ENCODE results near the gene F7. TPM values are rescaled to one million over a fixed set of nuclear protein-coding genes. Genes with fewer than 3 reads are reported as not detected.
"Not testable (repeated sequence)": the region's sequence is repeated elsewhere in the genome, so short reads cannot be mapped to it uniquely, and the experiment has no call there.

The F7 gene
- total and polyA plus RNA-seq, 3 donors from 2014 or later: 2.2 to 4.9 (median 2.4) TPM

GRCh38 chr13:113110048-113110851 is 4.7 kb downstream of the F7 start:
- Histone ChIP-seq H3K27me3 (no peaks in the 10 kb centered on the region), H3K27ac (peak overlapping the region in 1 of 2 donors; percentile 24), H3K4me1 (no peaks in the 10 kb centered on the region), H3K36me3 (ENCODE audit: low read depth, missing control alignments) (no peaks in the 10 kb centered on the region), H3K4me3 (peak overlapping the region; percentile 32 to 65), H3K9me3 (no peaks in the 10 kb centered on the region)
- TF ChIP-seq POLR2A (IDR thresholded peaks at IDR 0.05) (no peak), CTCF (IDR thresholded peaks at IDR 0.05) (no peak)
- no peak for DNase-seq
- WGBS, 2 donors: 3% methylated on average over 48 of the region's 99 CpGs; no CpG with 5 or more reads in 1 of the 2 donors
- intact Hi-C loops (cut with DNase I; ENCODE audit: low total_unique reads): no loop called here

GRCh38 chr13:113110852-113111315 is 5.3 kb downstream of the F7 start:
- Histone ChIP-seq H3K4me1 (no peaks in the 10 kb centered on the region), H3K27ac (peak overlapping the region in 1 of 2 donors; percentile 24), H3K27me3 (no peaks in the 10 kb centered on the region), H3K36me3 (ENCODE audit: low read depth, missing control alignments) (no peaks in the 10 kb centered on the region), H3K4me3 (peak overlapping the region; percentile 32 to 65), H3K9me3 (no peaks in the 10 kb centered on the region)
- no peak for DNase-seq
- WGBS, 2 donors: 7 to 13% methylated on average over 29 to 49 of the region's 49 CpGs
- intact Hi-C loops (cut with DNase I; ENCODE audit: low total_unique reads): no loop called here
- TF ChIP-seq POLR2A (IDR thresholded peaks at IDR 0.05) (no peak), CTCF (IDR thresholded peaks at IDR 0.05) (no peak)

GRCh38 chr13:113111821-113112220 is 6.2 kb downstream of the F7 start:
- H3K36me3 ChIP-seq (ENCODE audit: low read depth, missing control alignments); H3K4me3 ChIP-seq; intact Hi-C loops (cut with DNase I; ENCODE audit: low total_unique reads); DNase-seq; H3K27ac ChIP-seq; H3K9me3 ChIP-seq; H3K27me3 ChIP-seq; H3K4me1 ChIP-seq: not testable (repeated sequence)
- 56 to 83% methylated on average over 5 of the region's 5 CpGs for WGBS, 2 donors

GRCh38 chr13:113112475-113112874 is 6.9 kb downstream of the F7 start:
- DNase-seq; H3K36me3 ChIP-seq (ENCODE audit: low read depth, missing control alignments); H3K27me3 ChIP-seq; H3K27ac ChIP-seq; H3K4me3 ChIP-seq; H3K9me3 ChIP-seq; H3K4me1 ChIP-seq; intact Hi-C loops (cut with DNase I; ENCODE audit: low total_unique reads): not testable (repeated sequence)
- 85% methylated on average over 1 of the region's 1 CpG; no CpG with 5 or more reads in 1 of the 2 donors for WGBS, 2 donors

GRCh38 chr13:113112893-113113845 is 7.6 kb downstream of the F7 start:
- Histone ChIP-seq H3K27me3 (no peaks in the 10 kb centered on the region), H3K36me3 (ENCODE audit: low read depth, missing control alignments) (no peaks in the 10 kb centered on the region), H3K27ac (no peak overlapping the region), H3K9me3 (no peaks in the 10 kb centered on the region), H3K4me1 (no peaks in the 10 kb centered on the region), H3K4me3 (no peak overlapping the region)
- no peak for DNase-seq
- no peak for TF ChIP-seq CTCF (IDR thresholded peaks at IDR 0.05)
- WGBS, 2 donors: 66 to 79% methylated on average over 9 of the region's 9 CpGs
- intact Hi-C loops (cut with DNase I; ENCODE audit: low total_unique reads): no loop called here
